HG03469 (cell line): Measurements from ENCODE around the gene RNF123.
A peak's percentile ranks its signal among the peaks of the same experiment; 100 is the strongest.

ENCODE experiments used
- ATAC-seq: cut with Tn5 transposase; IDR thresholded peaks from one replicate; pipeline ENCODE4 v1.9.1; 2021; ENCODE audit warnings: mild to moderate bottlenecking, moderate library complexity, moderate number of reproducible peaks; ENCODE audit not compliant: unreplicated experiment

RNF123 gene

GRCh38 chr3:49717211-49717958 lies 28.0 kb downstream of the RNF123 start:
- ATAC-seq = no peak

- ATAC-seq = no peak
Observed at GRCh38 chr3:49717959-49718857, 28.9 kb downstream of the RNF123 start.

- ATAC-seq = no peak
Observed at GRCh38 chr3:49718858-49719213, 29.5 kb downstream of the RNF123 start.

GRCh38 chr3:49719214-49719884 lies 30.0 kb downstream of the RNF123 start, which contains the start of gene AMIGO3:
AMIGO3 (minus strand) TSS chr3:49719684; CDS start chr3:49719465, 219 bp downstream.
- no peak for ATAC-seq

- ATAC-seq = no peak
Observed at GRCh38 chr3:49720855-49721595, 31.7 kb downstream of the RNF123 start.

- ATAC-seq = no peak
Observed at GRCh38 chr3:49721596-49721895, 32.2 kb downstream of the RNF123 start.

GRCh38 chr3:49721896-49722781 lies 32.8 kb downstream of the RNF123 start:
- no peak for ATAC-seq

- no peak for ATAC-seq
Observed at GRCh38 chr3:49722896-49723295, 33.5 kb downstream of the RNF123 start.

- no peak for ATAC-seq
Observed at GRCh38 chr3:49723296-49723627, 33.9 kb downstream of the RNF123 start.

GRCh38 chr3:49723628-49724551 lies 34.5 kb downstream of the RNF123 start, which contains the start of gene GMPPB:
GMPPB (minus strand) TSS chr3:49723951; CDS start chr3:49723726, 225 bp downstream.
- peak; percentile 72 for ATAC-seq

GRCh38 chr3:49724586-49724985 lies 35.2 kb downstream of the RNF123 start:
- no peak for ATAC-seq

- ATAC-seq = no peak
Observed at GRCh38 chr3:49725906-49726681, 36.7 kb downstream of the RNF123 start.

- ATAC-seq = no peak
Observed at GRCh38 chr3:49727154-49727923, 38.0 kb downstream of the RNF123 start.

- ATAC-seq = no peak
Observed at GRCh38 chr3:49727924-49728361, 38.6 kb downstream of the RNF123 start.

- no peak for ATAC-seq
Observed at GRCh38 chr3:49729966-49730609, 40.7 kb downstream of the RNF123 start.

GRCh38 chr3:49732597-49732996 lies 43.2 kb downstream of the RNF123 start:
- ATAC-seq = no peak

GRCh38 chr3:49733551-49733950 lies 44.2 kb downstream of the RNF123 start:
- ATAC-seq = no peak
